ENCODE measurements around the gene SUPT6H. TPM values are rescaled to one million over a fixed set of nuclear protein-coding genes. Genes with fewer than 3 reads are reported as not detected.
"Not testable (repeated sequence)": the region's sequence is repeated elsewhere in the genome, so short reads cannot be mapped to it uniquely, and the experiment has no call there.

SUPT6H gene
- total RNA-seq, 4 donors from 2014 or later, result 51.9 to 98.8 (median 63.1) TPM

- no peak for TF ChIP-seq CTCF (IDR thresholded peaks at IDR 0.05)
- ATAC-seq (ENCODE audit: low FRiP score), result no peak
- DNase-seq (ENCODE audit: low spot score), result no peak
Observed at GRCh38 chr17:28734712-28735241, 72.8 kb downstream of the SUPT6H start.

GRCh38 chr17:28735242-28735722 is 73.3 kb downstream of the SUPT6H start:
- DNase-seq (ENCODE audit: low spot score), result no peak
- ATAC-seq (ENCODE audit: low FRiP score), result no peak
- no peak for TF ChIP-seq CTCF (IDR thresholded peaks at IDR 0.05)

GRCh38 chr17:28735913-28736769 is 74.1 kb downstream of the SUPT6H start:
- not testable (repeated sequence) for ATAC-seq (ENCODE audit: low FRiP score); DNase-seq (ENCODE audit: low spot score)

GRCh38 chr17:28737316-28737715 is 75.3 kb downstream of the SUPT6H start:
- no peak for TF ChIP-seq CTCF (IDR thresholded peaks at IDR 0.05)
- DNase-seq (ENCODE audit: low spot score) (no peak), ATAC-seq (ENCODE audit: low FRiP score) (no peak)

GRCh38 chr17:28737770-28738679 is 76.0 kb downstream of the SUPT6H start:
- ATAC-seq (ENCODE audit: low FRiP score) (no peak), DNase-seq (ENCODE audit: low spot score) (no peak)
- no peak for TF ChIP-seq CTCF (IDR thresholded peaks at IDR 0.05)

GRCh38 chr17:28738680-28739384 is 76.8 kb downstream of the SUPT6H start:
- ATAC-seq (ENCODE audit: low FRiP score) (no peak), DNase-seq (ENCODE audit: low spot score) (no peak)
- no peak for TF ChIP-seq CTCF (IDR thresholded peaks at IDR 0.05)
